Neural cell (in vitro differentiated cells): Measurements from ENCODE around the gene ATP8B2. TPM values are rescaled to one million over a fixed set of nuclear protein-coding genes. Genes with fewer than 3 reads are reported as not detected.
"Not testable (repeated sequence)": the region's sequence is repeated elsewhere in the genome, so short reads cannot be mapped to it uniquely, and the experiment has no call there.

Experiments
- H2AFZ ChIP-seq: fragments of 200-600, 300-800 bp; sonication (generic), shearing (Covaris generic); 2 replicates; pipeline ENCODE4 v1.6.0; 2014; ENCODE audit warnings: low read depth, mild to moderate bottlenecking, antibody characterized with exemption, low read length, moderate library complexity
- H3F3A ChIP-seq: fragments of 200-600 bp; shearing (Covaris generic); 2 replicates; pipeline ENCODE4 v1.6.1; 2016; ENCODE audit warnings: mild to moderate bottlenecking, moderate library complexity, mixed read lengths, antibody characterized with exemption, low read length; ENCODE audit not compliant: insufficient read depth, poor library complexity, severe bottlenecking
- H3K27ac ChIP-seq: fragments of 200-600, 300-800 bp; sonication (generic), shearing (Covaris generic); 2 replicates; pipeline ENCODE4 v1.5.1; 2014; ENCODE audit warnings: mild to moderate bottlenecking, low read length, moderate library complexity
- H3K27me3 ChIP-seq: fragments of 300-800, 200-600 bp; sonication (generic), shearing (Covaris generic); 2 replicates; pipeline ENCODE4 v1.6.0; 2014; ENCODE audit warnings: mild to moderate bottlenecking, low read depth, low read length, moderate library complexity; ENCODE audit not compliant: insufficient read depth
- H3K36me3 ChIP-seq: fragments of 300-800, 200-600 bp; sonication (generic), shearing (Covaris generic); 2 replicates; pipeline ENCODE4 v1.5.1; 2014; ENCODE audit warnings: mild to moderate bottlenecking, antibody characterized with exemption, low read length, moderate library complexity; ENCODE audit not compliant: insufficient read depth
- H3K4me2 ChIP-seq: fragments of 300-800, 200-600 bp; sonication (generic), shearing (Covaris generic); 2 replicates; pipeline ENCODE4 v1.6.0; 2014; ENCODE audit warnings: mild to moderate bottlenecking, low read length
- H3K4me3 ChIP-seq: fragments of 300-800, 200-600 bp; sonication (generic), shearing (Covaris generic); 2 replicates; pipeline ENCODE4 v1.5.1; 2014; ENCODE audit warnings: mild to moderate bottlenecking, low read length, moderate library complexity
- H3K79me2 ChIP-seq: fragments of 200-600 bp; shearing (Covaris generic); replicated peaks from 2 replicates; pipeline ENCODE4 v1.6.0; 2014; ENCODE audit warnings: mild to moderate bottlenecking, low read length, moderate library complexity; ENCODE audit not compliant: insufficient read depth
- H3K9ac ChIP-seq: fragments of 300-800, 200-600 bp; sonication (generic), shearing (Covaris generic); 2 replicates; pipeline ENCODE4 v1.6.1; 2016; ENCODE audit warnings: mild to moderate bottlenecking, low read length, mixed read lengths
- H3K9me2 ChIP-seq: fragments of 200-600 bp; shearing (Covaris generic); 2 replicates; pipeline ENCODE4 v1.6.1; 2016; ENCODE audit warnings: mild to moderate bottlenecking, low read length, mixed read lengths; ENCODE audit not compliant: insufficient read depth
- H3K9me3 ChIP-seq: fragments of 200-600, 300-800 bp; sonication (generic), shearing (Covaris generic); 2 replicates; pipeline ENCODE4 v1.6.1; 2016; ENCODE audit warnings: mild to moderate bottlenecking, mixed run types, low read length, moderate library complexity, mixed read lengths
- H4K20me1 ChIP-seq: fragments of 200-600 bp; shearing (Covaris generic); 2 replicates; pipeline ENCODE4 v1.6.1; 2016; ENCODE audit warnings: mild to moderate bottlenecking, mixed run types; ENCODE audit not compliant: insufficient read depth
- EP300 ChIP-seq: fragments of 450-650 bp; conservative IDR thresholded peaks from 2 replicates; pipeline ENCODE4 v1.6.1; 2014; ENCODE audit warnings: antibody characterized with exemption, mild to moderate bottlenecking, moderate library complexity; ENCODE audit not compliant: poor library complexity, severe bottlenecking
- EZH2 ChIP-seq: fragments of 200-600, 300-800 bp; shearing (Covaris generic), sonication (generic); IDR thresholded peaks from 2 replicates; pipeline ENCODE4 v1.6.1; 2014; ENCODE audit warnings: antibody characterized with exemption, low read length, borderline replicate concordance, mild to moderate bottlenecking; ENCODE audit not compliant: insufficient read depth, poor library complexity, severe bottlenecking
- MXI1 ChIP-seq: fragments of 450-650 bp; conservative IDR thresholded peaks from 2 replicates; pipeline ENCODE4 v1.6.1; 2014; ENCODE audit warnings: antibody characterized with exemption, mild to moderate bottlenecking; ENCODE audit not compliant: poor library complexity, severe bottlenecking
- POLR2AphosphoS5 ChIP-seq: IDR thresholded peaks from 2 replicates; pipeline ENCODE4 v1.6.1; 2012
- RAD21 ChIP-seq: fragments of 450-650 bp; conservative IDR thresholded peaks from 2 replicates; pipeline ENCODE4 v1.6.1; 2014; ENCODE audit warnings: antibody characterized with exemption, mild to moderate bottlenecking, moderate library complexity
- SMC3 ChIP-seq: fragments of 450-650 bp; conservative IDR thresholded peaks from 2 replicates; pipeline ENCODE4 v1.6.1; 2014; ENCODE audit warnings: antibody characterized with exemption, mild to moderate bottlenecking, moderate library complexity; ENCODE audit not compliant: poor library complexity
- TAF1 ChIP-seq: IDR thresholded peaks from 2 replicates; pipeline ENCODE4 v1.6.1; 2012; ENCODE audit warnings: low read depth
- polyA plus RNA-seq: library from polyadenylated mRNA; depleted of rRNA; stranded (reverse); fragments of >200 nt; gene quantifications from 2 replicates; pipeline ENCODE4 v1.2.3, GENCODE V29; 2014
- TF ChIP-seq, protein P1 (sequence below): fragments of 450-650 bp; IDR thresholded peaks from 2 replicates; pipeline ENCODE4 v1.5.1; 2014; ENCODE audit warnings: antibody characterized with exemption, mild to moderate bottlenecking, moderate library complexity; ENCODE audit not compliant: poor library complexity, severe bottlenecking
- TF ChIP-seq, protein P2 (sequence below): IDR thresholded peaks from 2 replicates; pipeline ENCODE4 v1.6.1; 2012; ENCODE audit warnings: borderline replicate concordance

Gene ATP8B2
- polyA plus RNA-seq, 1 donor from 2014 or later, result 71.3 TPM

DNA sequence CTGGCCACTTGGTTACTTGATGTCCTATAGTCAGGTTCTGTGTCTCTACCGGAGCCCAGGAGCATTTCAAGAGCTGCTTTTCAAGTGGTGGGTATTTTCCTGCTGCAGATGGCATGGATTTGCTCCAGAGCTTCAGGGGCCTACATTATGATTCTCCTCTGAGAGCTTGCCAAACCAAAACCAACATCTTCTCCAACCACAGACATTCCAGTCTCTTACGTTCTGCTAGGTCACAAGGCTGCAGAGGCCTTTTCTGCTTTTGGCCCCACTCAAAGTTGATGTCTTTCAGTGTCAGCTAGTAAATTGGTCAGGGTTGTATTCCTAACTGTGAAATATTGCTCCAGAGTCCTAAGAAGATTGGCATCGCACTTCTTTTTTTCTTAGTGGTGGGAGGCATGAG lies 19.2 kb upstream of the ATP8B2 start:
- Histone ChIP-seq H4K20me1 (no peaks in the 10 kb centered on the region), H3K9ac (no peak overlapping the region), H3K79me2 (no peaks in the 10 kb centered on the region), H3F3A (no peaks in the 10 kb centered on the region), H3K36me3 (no peaks in the 10 kb centered on the region), H3K9me2 (no peaks in the 10 kb centered on the region), H2AFZ (no peak overlapping the region), H3K9me3 (no peaks in the 10 kb centered on the region), H3K4me3 (no peak overlapping the region), H3K4me2 (no peak overlapping the region), H3K27ac (no peak overlapping the region), H3K27me3 (no peaks in the 10 kb centered on the region)
- TF ChIP-seq RAD21 (no peak), MXI1 (no peak), EZH2 (no peak), EP300 (no peak), POLR2AphosphoS5 (no peak), SMC3 (no peak), TAF1 (no peak)
- TF ChIP-seq, protein P1, sequence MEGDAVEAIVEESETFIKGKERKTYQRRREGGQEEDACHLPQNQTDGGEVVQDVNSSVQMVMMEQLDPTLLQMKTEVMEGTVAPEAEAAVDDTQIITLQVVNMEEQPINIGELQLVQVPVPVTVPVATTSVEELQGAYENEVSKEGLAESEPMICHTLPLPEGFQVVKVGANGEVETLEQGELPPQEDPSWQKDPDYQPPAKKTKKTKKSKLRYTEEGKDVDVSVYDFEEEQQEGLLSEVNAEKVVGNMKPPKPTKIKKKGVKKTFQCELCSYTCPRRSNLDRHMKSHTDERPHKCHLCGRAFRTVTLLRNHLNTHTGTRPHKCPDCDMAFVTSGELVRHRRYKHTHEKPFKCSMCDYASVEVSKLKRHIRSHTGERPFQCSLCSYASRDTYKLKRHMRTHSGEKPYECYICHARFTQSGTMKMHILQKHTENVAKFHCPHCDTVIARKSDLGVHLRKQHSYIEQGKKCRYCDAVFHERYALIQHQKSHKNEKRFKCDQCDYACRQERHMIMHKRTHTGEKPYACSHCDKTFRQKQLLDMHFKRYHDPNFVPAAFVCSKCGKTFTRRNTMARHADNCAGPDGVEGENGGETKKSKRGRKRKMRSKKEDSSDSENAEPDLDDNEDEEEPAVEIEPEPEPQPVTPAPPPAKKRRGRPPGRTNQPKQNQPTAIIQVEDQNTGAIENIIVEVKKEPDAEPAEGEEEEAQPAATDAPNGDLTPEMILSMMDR, result no peak
- TF ChIP-seq, protein P2, sequence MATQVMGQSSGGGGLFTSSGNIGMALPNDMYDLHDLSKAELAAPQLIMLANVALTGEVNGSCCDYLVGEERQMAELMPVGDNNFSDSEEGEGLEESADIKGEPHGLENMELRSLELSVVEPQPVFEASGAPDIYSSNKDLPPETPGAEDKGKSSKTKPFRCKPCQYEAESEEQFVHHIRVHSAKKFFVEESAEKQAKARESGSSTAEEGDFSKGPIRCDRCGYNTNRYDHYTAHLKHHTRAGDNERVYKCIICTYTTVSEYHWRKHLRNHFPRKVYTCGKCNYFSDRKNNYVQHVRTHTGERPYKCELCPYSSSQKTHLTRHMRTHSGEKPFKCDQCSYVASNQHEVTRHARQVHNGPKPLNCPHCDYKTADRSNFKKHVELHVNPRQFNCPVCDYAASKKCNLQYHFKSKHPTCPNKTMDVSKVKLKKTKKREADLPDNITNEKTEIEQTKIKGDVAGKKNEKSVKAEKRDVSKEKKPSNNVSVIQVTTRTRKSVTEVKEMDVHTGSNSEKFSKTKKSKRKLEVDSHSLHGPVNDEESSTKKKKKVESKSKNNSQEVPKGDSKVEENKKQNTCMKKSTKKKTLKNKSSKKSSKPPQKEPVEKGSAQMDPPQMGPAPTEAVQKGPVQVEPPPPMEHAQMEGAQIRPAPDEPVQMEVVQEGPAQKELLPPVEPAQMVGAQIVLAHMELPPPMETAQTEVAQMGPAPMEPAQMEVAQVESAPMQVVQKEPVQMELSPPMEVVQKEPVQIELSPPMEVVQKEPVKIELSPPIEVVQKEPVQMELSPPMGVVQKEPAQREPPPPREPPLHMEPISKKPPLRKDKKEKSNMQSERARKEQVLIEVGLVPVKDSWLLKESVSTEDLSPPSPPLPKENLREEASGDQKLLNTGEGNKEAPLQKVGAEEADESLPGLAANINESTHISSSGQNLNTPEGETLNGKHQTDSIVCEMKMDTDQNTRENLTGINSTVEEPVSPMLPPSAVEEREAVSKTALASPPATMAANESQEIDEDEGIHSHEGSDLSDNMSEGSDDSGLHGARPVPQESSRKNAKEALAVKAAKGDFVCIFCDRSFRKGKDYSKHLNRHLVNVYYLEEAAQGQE, result no peak

DNA sequence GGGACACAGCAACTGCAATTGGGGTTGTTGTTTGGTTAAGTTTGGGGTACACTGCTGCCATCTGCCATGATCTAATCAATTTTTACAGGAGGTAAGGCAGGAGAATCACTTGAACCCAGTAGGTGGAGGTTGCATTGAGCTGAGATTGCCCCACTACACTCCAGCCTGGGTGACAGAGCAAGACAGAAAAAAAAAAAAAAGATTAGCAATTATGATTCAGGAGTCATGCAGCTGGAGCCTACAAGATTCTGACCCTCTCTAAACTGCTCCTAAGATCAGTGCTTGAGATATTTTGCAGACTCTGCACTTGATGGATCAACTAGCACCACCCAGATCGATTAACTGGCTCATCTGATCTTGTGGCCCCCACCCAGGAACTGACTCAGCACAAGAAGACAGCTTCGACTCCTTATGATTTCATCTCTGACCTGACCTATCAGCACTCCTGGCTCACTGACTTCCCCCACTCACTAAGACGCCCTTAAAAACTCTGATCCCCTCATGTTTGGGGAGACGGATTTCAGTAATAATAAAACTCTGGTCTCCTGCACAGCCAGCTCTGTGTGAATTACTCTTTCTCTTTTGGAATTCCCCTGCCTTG lies 17.6 kb upstream of the ATP8B2 start:
- not testable (repeated sequence) for H2AFZ ChIP-seq, H4K20me1 ChIP-seq, H3K9me2 ChIP-seq, H3K4me2 ChIP-seq, H3K79me2 ChIP-seq, H3K36me3 ChIP-seq, H3K9ac ChIP-seq, H3K27ac ChIP-seq, H3F3A ChIP-seq, H3K9me3 ChIP-seq, H3K27me3 ChIP-seq, H3K4me3 ChIP-seq

DNA sequence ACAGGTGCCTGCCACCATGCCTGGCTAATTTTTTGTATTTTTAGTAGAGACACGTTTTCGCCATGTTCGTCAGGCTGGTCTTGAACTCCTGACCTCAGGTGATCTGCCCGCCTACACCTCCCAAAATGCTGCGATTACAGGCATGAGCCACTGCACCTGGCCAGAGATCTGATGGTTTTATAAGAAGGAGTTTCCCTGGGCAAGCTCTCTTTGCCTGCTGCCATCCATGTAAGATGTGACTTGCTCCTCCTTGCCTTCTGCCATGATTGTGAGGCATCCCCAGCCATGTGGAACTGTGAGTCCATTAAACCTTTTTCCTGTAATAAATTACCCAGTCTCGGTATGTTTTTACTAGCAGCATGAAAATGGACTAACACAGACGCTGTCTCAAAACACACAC lies 16.2 kb upstream of the ATP8B2 start:
- H3K79me2 ChIP-seq, H3K4me3 ChIP-seq, H3K36me3 ChIP-seq, H3K9me2 ChIP-seq, H3K27ac ChIP-seq, H3F3A ChIP-seq, H3K9ac ChIP-seq, H3K9me3 ChIP-seq, H4K20me1 ChIP-seq, H3K4me2 ChIP-seq, H3K27me3 ChIP-seq, H2AFZ ChIP-seq: not testable (repeated sequence)

DNA sequence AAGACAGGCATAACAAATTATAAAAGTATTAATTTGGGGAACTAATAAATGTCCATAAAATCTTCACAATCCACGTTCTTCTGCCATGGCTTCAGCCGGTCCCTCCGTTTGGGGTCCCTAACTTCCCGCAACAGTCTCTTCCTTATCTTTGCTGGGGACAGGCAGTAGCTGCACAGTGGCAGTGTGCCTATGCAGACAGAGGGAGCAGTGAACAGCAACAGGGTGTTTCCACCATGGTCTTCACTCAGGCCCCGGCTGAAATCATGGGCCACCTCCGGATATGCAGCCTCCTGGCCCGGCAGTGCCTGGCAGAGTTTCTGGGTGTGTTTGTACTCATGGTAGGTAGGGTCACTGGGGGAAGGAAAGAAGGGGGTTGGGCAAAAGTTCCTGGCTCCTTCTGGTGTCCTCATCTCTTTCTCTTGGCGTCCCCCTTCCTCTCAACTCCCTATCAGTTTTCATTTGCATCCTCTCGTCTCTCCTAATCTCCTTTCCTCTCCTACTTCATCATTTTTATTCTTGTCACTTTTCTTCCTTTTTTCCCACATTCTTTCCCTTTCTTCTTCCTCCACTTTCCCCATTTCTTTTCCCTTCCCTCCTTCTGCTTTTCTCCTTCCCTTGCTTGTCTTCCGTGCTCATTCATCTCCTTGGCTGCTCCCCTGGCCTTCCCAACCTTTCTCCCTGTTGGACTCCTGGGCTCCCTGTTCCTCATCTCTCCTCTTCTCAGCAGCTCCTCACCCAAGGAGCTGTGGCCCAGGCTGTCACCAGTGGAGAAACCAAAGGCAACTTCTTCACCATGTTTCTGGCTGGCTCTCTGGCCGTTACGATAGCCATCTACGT lies 12.9 kb upstream of the ATP8B2 start:
- H3K9me3 ChIP-seq, H4K20me1 ChIP-seq, H3K36me3 ChIP-seq, H3K4me2 ChIP-seq, H3K79me2 ChIP-seq, H3K4me3 ChIP-seq, H3F3A ChIP-seq, H3K27ac ChIP-seq, H2AFZ ChIP-seq, H3K9ac ChIP-seq, H3K27me3 ChIP-seq, H3K9me2 ChIP-seq: not testable (repeated sequence)
